HG02610 (cell line): Measurements from ENCODE around the gene SNCB.

ENCODE experiments used
- ATAC-seq: cut with Tn5 transposase; IDR thresholded peaks from one replicate; pipeline ENCODE4 v1.9.1; 2021; ENCODE audit warnings: mild to moderate bottlenecking, moderate library complexity; ENCODE audit not compliant: unreplicated experiment

The SNCB gene

GRCh38 chr5:176577312-176578176 is 52.8 kb downstream of the SNCB start:
- no peak for ATAC-seq

GRCh38 chr5:176575488-176576422 is 54.6 kb downstream of the SNCB start:
- no peak for ATAC-seq

GRCh38 chr5:176575066-176575465 is 55.3 kb downstream of the SNCB start:
- ATAC-seq: no peak

- no peak for ATAC-seq
Measured at GRCh38 chr5:176574297-176574591, 56.1 kb downstream of the SNCB start.

GRCh38 chr5:176573564-176574296 is 56.6 kb downstream of the SNCB start:
- peak; percentile 43 for ATAC-seq
